OCI-LY3 (cell line): ENCODE measurements around the gene MACROD2.

Source experiments
- H2AFZ ChIP-seq: fragments of 200-600, 300-600 bp; shearing (Covaris generic); 2 replicates; pipeline ENCODE4 v1.6.0; 2014; ENCODE audit warnings: antibody characterized with exemption, low read depth, low read length
- H3K27ac ChIP-seq: fragments of 200-600, 300-600 bp; sonication (generic); 2 replicates; pipeline ENCODE4 v1.5.1; 2014; ENCODE audit warnings: mild to moderate bottlenecking, low read length, moderate library complexity, mixed read lengths
- H3K27me3 ChIP-seq: fragments of 200-600, 300-600 bp; sonication (generic); 2 replicates; pipeline ENCODE4 v1.6.1; 2014; ENCODE audit warnings: low read depth, low read length, mixed read lengths
- H3K36me3 ChIP-seq: fragments of 200-600, 300-600 bp; sonication (generic); replicated peaks from 2 replicates; pipeline ENCODE3; 2014; ENCODE audit warnings: low read depth, low read length, mixed read lengths
- H3K4me1 ChIP-seq: fragments of 300-600, 200-600 bp; sonication (generic); 2 replicates; pipeline ENCODE4 v1.6.1; 2014; ENCODE audit warnings: low read length, mixed read lengths
- H3K4me2 ChIP-seq: fragments of 200-600, 300-600 bp; sonication (generic); 2 replicates; pipeline ENCODE4 v1.6.1; 2014; ENCODE audit warnings: low read length, mixed read lengths
- H3K4me3 ChIP-seq: fragments of 300-600, 200-600 bp; sonication (generic); 2 replicates; pipeline ENCODE4 v1.5.1; 2014; ENCODE audit warnings: antibody characterized with exemption, mild to moderate bottlenecking, low read length, moderate library complexity
- H3K79me2 ChIP-seq: fragments of 300-600, 200-600 bp; shearing (Covaris generic); 2 replicates; pipeline ENCODE4 v1.6.1; 2014; ENCODE audit warnings: mild to moderate bottlenecking, low read length, mixed read lengths
- H3K9ac ChIP-seq: fragments of 300-600, 200-600 bp; shearing (Covaris generic); 2 replicates; pipeline ENCODE4 v1.6.0; 2014; ENCODE audit warnings: mild to moderate bottlenecking, low read length, moderate library complexity
- H3K9me3 ChIP-seq: fragments of 200-600, 300-600 bp; shearing (Covaris generic); 2 replicates; pipeline ENCODE4 v1.6.1; 2014; ENCODE audit warnings: low read length, mixed read lengths; ENCODE audit not compliant: insufficient read depth
- H4K20me1 ChIP-seq: fragments of 200-600, 300-600 bp; sonication (generic); 2 replicates; pipeline ENCODE4 v1.6.1; 2016; ENCODE audit warnings: low read length, mixed read lengths; ENCODE audit not compliant: insufficient read depth
- CTCF ChIP-seq: fragments of 200-600, 300-600 bp; sonication (generic); IDR thresholded peaks from 2 replicates; pipeline ENCODE4 v1.5.1; 2014; ENCODE audit warnings: antibody characterized with exemption, low read length, low read depth
- EZH2phosphoT487 ChIP-seq: fragments of 200-600 bp; shearing (Covaris generic); IDR thresholded peaks from 2 replicates; pipeline ENCODE4 v1.6.1; 2018; ENCODE audit warnings: antibody characterized with exemption, mixed run types, low read depth

Gene MACROD2

GRCh38 chr20:14955399-14955798 is 960.1 kb downstream of the MACROD2 start:
- H2AFZ ChIP-seq: no peak overlapping the region
- H3K4me2 ChIP-seq: no peak overlapping the region
- H3K79me2 ChIP-seq: no peaks in the 10 kb centered on the region
- no peak overlapping the region for H3K4me3 ChIP-seq
- no peak for TF ChIP-seq CTCF
- TF ChIP-seq EZH2phosphoT487: no peak
- peaks cover 26% of the 10 kb centered on the region for H3K4me1 ChIP-seq
- no peaks in the 10 kb centered on the region for H4K20me1 ChIP-seq
- no peaks in the 10 kb centered on the region for H3K9me3 ChIP-seq
- no peak overlapping the region for H3K9ac ChIP-seq
- H3K27me3 ChIP-seq: no peaks in the 10 kb centered on the region
- no peak overlapping the region for H3K27ac ChIP-seq
- H3K36me3 ChIP-seq: no peaks in the 10 kb centered on the region

GRCh38 chr20:14956026-14956425 is 960.7 kb downstream of the MACROD2 start:
- Histone ChIP-seq H2AFZ (no peak overlapping the region), H3K27me3 (no peaks in the 10 kb centered on the region), H3K27ac (no peak overlapping the region), H3K9me3 (no peaks in the 10 kb centered on the region), H3K4me3 (no peak overlapping the region), H3K9ac (no peak overlapping the region), H3K4me2 (no peak overlapping the region), H3K4me1 (peaks cover 20% of the 10 kb centered on the region), H4K20me1 (no peaks in the 10 kb centered on the region), H3K36me3 (no peaks in the 10 kb centered on the region), H3K79me2 (no peaks in the 10 kb centered on the region)
- TF ChIP-seq CTCF: no peak
- no peak for TF ChIP-seq EZH2phosphoT487

- H3K79me2 ChIP-seq: no peaks in the 10 kb centered on the region
- no peaks in the 10 kb centered on the region for H3K27me3 ChIP-seq
- no peak overlapping the region for H3K9ac ChIP-seq
- peaks cover 15% of the 10 kb centered on the region for H3K4me1 ChIP-seq
- TF ChIP-seq CTCF (no peak), EZH2phosphoT487 (no peak)
- H4K20me1 ChIP-seq: no peaks in the 10 kb centered on the region
- H3K4me3 ChIP-seq: no peak overlapping the region
- H3K9me3 ChIP-seq: no peaks in the 10 kb centered on the region
- no peak overlapping the region for H3K4me2 ChIP-seq
- H3K27ac ChIP-seq: no peak overlapping the region
- H3K36me3 ChIP-seq: no peaks in the 10 kb centered on the region
- H2AFZ ChIP-seq: no peak overlapping the region
Measured at GRCh38 chr20:14956538-14956937, 961.2 kb downstream of the MACROD2 start.

GRCh38 chr20:14957402-14957801 is 962.1 kb downstream of the MACROD2 start:
- no peak overlapping the region for H2AFZ ChIP-seq
- H3K79me2 ChIP-seq: no peaks in the 10 kb centered on the region
- TF ChIP-seq EZH2phosphoT487 (no peak), CTCF (no peak)
- H3K9ac ChIP-seq: no peak overlapping the region
- peaks cover 8% of the 10 kb centered on the region for H3K4me1 ChIP-seq
- no peaks in the 10 kb centered on the region for H3K36me3 ChIP-seq
- no peaks in the 10 kb centered on the region; the same call in 1 of the 2 replicates for H3K27me3 ChIP-seq
- no peak overlapping the region for H3K27ac ChIP-seq
- no peaks in the 10 kb centered on the region for H4K20me1 ChIP-seq
- no peak overlapping the region for H3K4me3 ChIP-seq
- H3K4me2 ChIP-seq: no peak overlapping the region
- H3K9me3 ChIP-seq: no peaks in the 10 kb centered on the region
